Psoas muscle (tissue), 8 donors: ENCODE measurements around the gene ZFPL1. TPM values are rescaled to one million over a fixed set of nuclear protein-coding genes. Genes with fewer than 3 reads are reported as not detected.

Experiments
- ATAC-seq, 4 donors: fragments of 200-7000 bp; cut with Tn5 transposase; one replicate each; pipeline ENCODE4 v1.9.1; 2020; ENCODE audit warnings: moderate library complexity in 3 of 4, mild to moderate bottlenecking in 2 of 4
- DNase-seq, 2 donors: peaks; one replicate each; pipeline ENCODE4 v3.0.0-alpha.2; 2020
- H3K27ac ChIP-seq: fragments of 200-600 bp; one replicate; pipeline ENCODE4 v1.8.0; 2022
- H3K27me3 ChIP-seq, 3 donors: fragments of 200-600 bp in 1 of 3; one replicate each; pipeline versions ENCODE4 v1.6.1 to v1.8.0; 2013 to 2022; ENCODE audit warnings: low read length in 2 of 3, mild to moderate bottlenecking in 2 of 3, moderate library complexity in 1 of 3; ENCODE audit not compliant: insufficient read depth in 3 of 3
- H3K36me3 ChIP-seq, 2 donors: fragments of 200-600 bp in 1 of 2; one replicate each; pipeline versions ENCODE4 v1.6.1 to v1.8.0; 2013 to 2022; ENCODE audit warnings: low read depth in 1 of 2, mild to moderate bottlenecking in 1 of 2, moderate library complexity in 1 of 2; ENCODE audit not compliant: insufficient read depth in 1 of 2
- H3K4me1 ChIP-seq: fragments of 200-600 bp; one replicate; pipeline ENCODE4 v1.8.0; 2022
- H3K4me3 ChIP-seq: fragments of 200-600 bp; one replicate; pipeline ENCODE4 v1.8.0; 2022; ENCODE audit warnings: mild to moderate bottlenecking
- H3K9me3 ChIP-seq: fragments of 200-600 bp; one replicate; pipeline ENCODE4 v1.8.0; 2022
- CTCF ChIP-seq: fragments of 200-600 bp; IDR thresholded peaks from one replicate; pipeline ENCODE4 v1.8.0; 2022; ENCODE audit warnings: antibody characterized with exemption
- WGBS, 3 donors: extraction: QIAGEN DNeasy Blood & Tissue Kit; methylation state at CpG; one replicate each; pipeline versions ENCODE4 v1.1.6 to v1.1.7; 2013; 5-methylcytosine and 5-hydroxymethylcytosine counted together
- intact Hi-C, 2 donors: fragments of 100-400 bp; cut with DNase I; formaldehyde crosslinking; loops; one replicate each; pipeline versions ENCODE4 v1.11.0 to v1.14.2; 2022
- polyA plus RNA-seq, 3 donors: library from polyadenylated mRNA; stranded (reverse); fragments of 200-250 nt; gene quantifications; one replicate each; pipeline ENCODE4 v1.2.3, GENCODE V29; 2013
- total RNA-seq, 4 donors: library from RNA; stranded (reverse); fragmentation: NEBNext Ultra II Directional in 2 of 4; extraction: Animal tissue kit (Norgen Biotek cat#: 25700) in 2 of 4; gene quantifications; one replicate each; pipeline versions ENCODE4 v1.2.1 to v1.2.4, GENCODE V29; 2021 to 2023
- donor health status: healthy with polysubstance abuse.
- donor health status: DM: no; HTN: no; CAD: no; lungs with moderate emphysema.
- donor health status: Bipolar disorder and iron deficiency.
- donor health status: healthy.
- donor health status: DM: yes; HTN: yes; CAD: no.
- donor health status: DM: no; HTN: no; CAD: no.
- donor health status: DM: no; HTN: no; CAD: no.
- donor health status: DM: yes; HTN: yes; CAD: no.

Gene ZFPL1
- total and polyA plus RNA-seq, 7 donors, result 22.1 to 55.9 (median 29.3) TPM

GRCh38 chr11:65128182-65129145 is 44.4 kb downstream of the ZFPL1 start:
- Histone ChIP-seq H3K4me3 (no peak overlapping the region), H3K27ac (no peak overlapping the region), H3K27me3 (no peaks in the 10 kb centered on the region), H3K4me1 (peaks cover 18% of the 10 kb centered on the region), H3K9me3 (no peaks in the 10 kb centered on the region), H3K36me3 (peaks cover 3 to 96% of the 10 kb centered on the region in 2 donors)
- TF ChIP-seq CTCF, result no peak
- DNase-seq (no peak), ATAC-seq (no peak)
- 71 to 80% (median 78%) methylated on average over 15 of the region's 15 CpGs for WGBS, 3 donors
- intact Hi-C loops, result no loop called here

GRCh38 chr11:65129649-65130441 is 45.8 kb downstream of the ZFPL1 start:
- Histone ChIP-seq H3K9me3 (no peaks in the 10 kb centered on the region), H3K36me3 (peaks cover 3 to 84% of the 10 kb centered on the region in 2 donors), H3K4me3 (no peak overlapping the region), H3K27ac (no peak overlapping the region), H3K4me1 (peaks cover 20% of the 10 kb centered on the region), H3K27me3 (no peaks in the 10 kb centered on the region)
- 71 to 80% (median 78%) methylated on average over 13 of the region's 13 CpGs for WGBS, 3 donors
- intact Hi-C loops, result no loop called here
- DNase-seq (no peak), ATAC-seq (no peak)
- TF ChIP-seq CTCF, result no peak

- intact Hi-C loops, result no loop called here
- WGBS, 3 donors, result 68 to 79% (median 68%) methylated on average over 19 of the region's 19 CpGs
Observed at GRCh38 chr11:65130631-65131416, 46.8 kb downstream of the ZFPL1 start.

More at GRCh38 chr11:65130631-65131416, 46.8 kb downstream of the ZFPL1 start:
- no peak for ATAC-seq
- no peaks in the 10 kb centered on the region for H3K27me3 ChIP-seq
- H3K36me3 ChIP-seq, result peaks cover 3 to 74% of the 10 kb centered on the region in 2 donors
- TF ChIP-seq CTCF, result no peak
- H3K27ac ChIP-seq, result no peak overlapping the region
- H3K4me1 ChIP-seq, result peaks cover 26% of the 10 kb centered on the region
- H3K9me3 ChIP-seq, result no peaks in the 10 kb centered on the region
- DNase-seq, result no peak
- no peak overlapping the region for H3K4me3 ChIP-seq
